ENCODE data around the gene TMEM255A.

The TMEM255A gene

GRCh38 chrX:120282697-120283096, 28.6 kb downstream of the TMEM255A start:
- DNase-seq (ENCODE audit: extremely low read depth, low read depth), result no peak

GRCh38 chrX:120281761-120282160, 29.5 kb downstream of the TMEM255A start:
- no peak for TF ChIP-seq CTCF (IDR thresholded peaks at IDR 0.05; ENCODE audit: low read depth, low read length)
- DNase-seq (ENCODE audit: extremely low read depth, low read depth), result no peak

More at GRCh38 chrX:120282697-120283096, 28.6 kb downstream of the TMEM255A start:
- TF ChIP-seq CTCF (IDR thresholded peaks at IDR 0.05; ENCODE audit: low read depth, low read length), result no peak

GRCh38 chrX:120281021-120281624, 30.1 kb downstream of the TMEM255A start:
- DNase-seq (ENCODE audit: extremely low read depth, low read depth), result no peak
- TF ChIP-seq CTCF (IDR thresholded peaks at IDR 0.05; ENCODE audit: low read depth, low read length), result no peak

GRCh38 chrX:120274958-120275357, 36.3 kb downstream of the TMEM255A start:
- no peak for TF ChIP-seq CTCF (IDR thresholded peaks at IDR 0.05; ENCODE audit: low read depth, low read length)
- no peak for DNase-seq (ENCODE audit: extremely low read depth, low read depth)

- no peak for TF ChIP-seq CTCF (IDR thresholded peaks at IDR 0.05; ENCODE audit: low read depth, low read length)
- no peak for DNase-seq (ENCODE audit: extremely low read depth, low read depth)
These were observed 37.1 kb downstream of the TMEM255A start for GRCh38 chrX:120274145-120274544.

GRCh38 chrX:120271218-120271617, 40.0 kb downstream of the TMEM255A start:
- TF ChIP-seq CTCF (IDR thresholded peaks at IDR 0.05; ENCODE audit: low read depth, low read length), result no peak
- no peak for DNase-seq (ENCODE audit: extremely low read depth, low read depth)

- no peak for TF ChIP-seq CTCF (IDR thresholded peaks at IDR 0.05; ENCODE audit: low read depth, low read length)
These were observed 40.7 kb downstream of the TMEM255A start for GRCh38 chrX:120270567-120270966.

More at GRCh38 chrX:120270567-120270966, 40.7 kb downstream of the TMEM255A start:
- no peak for DNase-seq (ENCODE audit: extremely low read depth, low read depth)

All from AG09319 (cell line).